ENCODE data around the gene FCMR. TPM values are rescaled to one million over a fixed set of nuclear protein-coding genes. Genes with fewer than 3 reads are reported as not detected.
A peak's percentile ranks its signal among the peaks of the same experiment; 100 is the strongest.

The FCMR gene
- total and polyA plus RNA-seq, 9 of the 15 experiments (the other 6 are each of a cell fraction or from before 2014, with no cell fraction given) = 0.11 to 0.82 (median 0.20) TPM; not detected in 5

- H3K9me1 ChIP-seq (ENCODE audit: control insufficient read depth, insufficient read depth, low read length) = no peaks in the 10 kb centered on the region
- H3K4me2 ChIP-seq (ENCODE audit: insufficient read depth, low read length) = no peak overlapping the region
- H3K36me3 ChIP-seq (ENCODE audit: control insufficient read depth, insufficient read depth, low read length) = no peaks in the 10 kb centered on the region
- H3K9ac ChIP-seq (ENCODE audit: insufficient read depth in 1 of 2, low read depth in 2 of 2, low read length in 2 of 2) = no peak overlapping the region
- CTCF ChIA-PET (ENCODE audit: low intra/inter-chr PET ratio) = no interaction called here
- no peak overlapping the region for H3K27ac ChIP-seq (ENCODE audit: extremely low read depth, low read depth, low read length)
- intact Hi-C loops (cut with micrococcal nuclease) = no loop called here
- BruUV-seq (replicated peaks) = no TSS peak
- ATAC-seq = no peak
- no peak overlapping the region for H3K4me3 ChIP-seq
- POLR2A ChIA-PET = interaction anchor here (0.6 to 0.8 kb wide), 2 partner anchors 15 to 141 kb away, joined by 3 read pairs; no protein-coding TSS in a partner anchor
- no peaks in the 10 kb centered on the region for H3K9me3 ChIP-seq (replicated peaks; ENCODE audit: control insufficient read depth, insufficient read depth, low read depth, low read length)
- peak; percentile 68 for FAIRE-seq
- no peaks in the 10 kb centered on the region for H3K79me2 ChIP-seq (ENCODE audit: control insufficient read depth, insufficient read depth, low read length)
- DNase-seq (ENCODE audit: extremely low read depth in 1 of 4, low spot score in 3 of 4) = no peak
- H3K27me3 ChIP-seq (ENCODE audit: control insufficient read depth in 2 of 2, insufficient read depth in 2 of 2, low read length in 2 of 2) = peaks cover 12 to 21% of the 10 kb centered on the region in 2 experiments; a peak in 4 of 5 replicates
- in situ Hi-C loops (cut with MboI) = no loop called here
- 5% methylated on average over 8 of the region's 8 CpGs for WGBS (ENCODE audit: insufficient coverage, low coverage, missing lambda C conversion rate)
- H3K4me1 ChIP-seq (replicated peaks in 1 of 2; ENCODE audit: control insufficient read depth in 2 of 2, insufficient read depth in 2 of 2, low read length in 2 of 2) = no peaks in the 10 kb centered on the region; a peak in 2 of 5 replicates
- H2AFZ ChIP-seq (ENCODE audit: low read depth, low read length) = peak overlapping the region; percentile 35
- no peaks in the 10 kb centered on the region for H4K20me1 ChIP-seq (replicated peaks; ENCODE audit: control insufficient read depth, insufficient read depth, low read length)
- TF ChIP-seq THRA (IDR thresholded peaks at IDR 0.05) (no peak), PCBP2 (IDR thresholded peaks at IDR 0.05; ENCODE audit: low read depth, low read length, poor library complexity, severe bottlenecking) (no peak), EWSR1 (IDR thresholded peaks at IDR 0.05; ENCODE audit: borderline replicate concordance, low read depth, partially characterized antibody) (no peak), ZNF121 (CRISPR knock-in tag; conservative IDR thresholded peaks at IDR 0.05) (no peak), ZFX (CRISPR knock-in tag; IDR thresholded peaks at IDR 0.05) (no peak), NKRF (IDR thresholded peaks at IDR 0.05; ENCODE audit: borderline replicate concordance) (no peak), USF2 (CRISPR knock-in tag; IDR thresholded peaks at IDR 0.05) (no peak), ZNF263 (CRISPR knock-in tag; IDR thresholded peaks at IDR 0.05; ENCODE audit: borderline replicate concordance) (0 out of 2 replicates have a peak, but pooled peaks have one; percentile 18), FOXP1 (CRISPR knock-in tag; IDR thresholded peaks at IDR 0.05) (no peak), ADNP (tag; IDR thresholded peaks at IDR 0.05) (no peak), FUS (optimal IDR thresholded peaks at IDR 0.05; ENCODE audit: low read depth, low read length) (no peak), ZNF140 (CRISPR knock-in tag; IDR thresholded peaks at IDR 0.05) (no peak), FOXK2 (conservative IDR thresholded peaks at IDR 0.05 in 1 of 2, IDR thresholded peaks at IDR 0.05 in 1 of 2; ENCODE audit: low read depth in 2 of 2) (no peak), PATZ1 (CRISPR knock-in tag; IDR thresholded peaks at IDR 0.05; ENCODE audit: borderline replicate concordance) (no peak)
Measured at GRCh38 chr1:206967096-206967849, 45.5 kb upstream of the FCMR start.

Measured in K562 (cell line).